NCI-H69 (cell line): ENCODE results near the gene PLA1A.

Experiments used
- DNase-seq: peaks from one replicate; lab custom pipeline; 2025; lab: John Stamatoyannopoulos, UW

Gene PLA1A

DNA sequence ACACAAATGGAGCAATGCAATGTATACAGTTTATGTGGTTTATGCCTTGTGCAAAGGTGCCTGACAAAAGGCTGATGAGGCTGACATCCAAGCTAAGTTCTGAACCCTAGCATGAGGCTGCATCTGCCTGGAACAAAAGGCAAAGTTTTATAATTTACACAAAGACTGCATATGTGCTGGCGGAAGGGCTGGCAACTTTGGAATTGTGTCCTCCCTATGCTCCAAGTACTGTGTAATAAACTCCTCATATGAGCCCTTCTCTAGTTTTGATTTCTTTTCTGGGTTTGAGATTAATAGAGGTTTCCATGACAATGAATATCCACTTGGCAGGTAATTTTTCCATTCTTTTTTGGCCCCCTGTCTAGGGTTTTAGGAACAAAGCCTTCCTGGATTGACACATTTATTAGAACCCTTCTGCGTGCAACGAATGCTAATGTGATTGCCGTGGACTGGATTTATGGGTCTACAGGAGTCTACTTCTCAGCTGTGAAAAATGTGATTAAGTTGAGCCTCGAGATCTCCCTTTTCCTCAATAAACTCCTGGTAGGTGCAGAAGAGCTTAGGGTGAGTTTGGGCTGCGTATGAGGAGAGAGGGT, 10.8 kb downstream of the PLA1A start:
- DNase-seq: no peak

DNA sequence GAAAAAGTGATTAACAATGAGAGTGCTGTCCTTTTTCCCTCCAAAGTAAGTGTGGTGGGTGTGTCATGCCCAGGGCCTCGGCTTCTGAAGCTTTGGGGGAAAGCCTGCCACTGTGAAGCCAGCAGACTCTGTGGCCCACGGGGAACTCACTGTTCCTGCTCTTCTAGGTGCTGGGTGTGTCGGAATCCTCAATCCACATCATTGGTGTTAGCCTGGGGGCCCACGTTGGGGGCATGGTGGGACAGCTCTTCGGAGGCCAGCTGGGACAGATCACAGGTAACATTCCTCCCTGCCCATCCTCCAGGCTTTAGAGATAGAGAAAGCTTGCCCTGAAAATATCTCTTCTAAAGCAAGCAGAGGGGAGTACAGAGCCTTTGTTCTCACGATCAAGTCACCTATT, 11.6 kb downstream of the PLA1A start:
- DNase-seq: no peak

DNA sequence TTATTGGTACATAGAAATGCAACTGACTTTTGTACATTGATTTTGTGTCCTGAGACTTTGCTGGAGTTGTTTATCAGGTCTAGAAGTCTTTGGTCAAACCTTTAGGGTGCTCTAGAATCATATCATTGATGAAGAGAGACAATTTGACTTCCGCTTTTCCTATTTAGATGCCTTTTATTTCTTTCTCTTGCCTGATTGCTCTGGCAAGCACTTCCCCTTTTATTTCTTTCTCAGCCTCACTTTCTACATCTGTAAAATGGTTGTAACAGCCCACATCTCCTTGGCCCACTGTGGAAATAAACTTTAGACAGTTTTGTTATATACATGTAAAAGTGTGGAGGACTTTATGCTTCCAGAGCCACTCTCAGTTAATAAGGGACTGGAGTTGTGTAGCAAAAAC, 14.0 kb downstream of the PLA1A start:
- DNase-seq: no peak

DNA sequence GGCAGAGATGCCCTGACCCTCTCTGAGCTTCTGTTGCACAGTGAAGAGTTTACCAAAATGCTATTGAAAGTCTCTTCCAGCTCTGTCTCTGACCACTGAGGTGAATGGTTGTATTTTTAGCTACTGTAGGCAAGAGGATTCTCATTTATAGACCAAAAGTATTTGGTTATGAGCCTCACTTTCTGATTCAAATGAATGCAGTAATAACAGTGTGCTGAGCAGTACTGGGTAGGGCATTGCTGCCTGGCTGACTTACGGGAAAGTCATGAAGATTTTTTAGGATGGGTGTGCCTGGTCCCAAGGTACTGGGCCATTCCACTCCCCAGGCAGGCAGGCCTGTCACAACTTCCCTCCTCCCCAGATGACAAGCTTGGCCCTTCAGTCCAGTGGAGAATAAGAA, 15.5 kb downstream of the PLA1A start:
- DNase-seq: no peak

DNA sequence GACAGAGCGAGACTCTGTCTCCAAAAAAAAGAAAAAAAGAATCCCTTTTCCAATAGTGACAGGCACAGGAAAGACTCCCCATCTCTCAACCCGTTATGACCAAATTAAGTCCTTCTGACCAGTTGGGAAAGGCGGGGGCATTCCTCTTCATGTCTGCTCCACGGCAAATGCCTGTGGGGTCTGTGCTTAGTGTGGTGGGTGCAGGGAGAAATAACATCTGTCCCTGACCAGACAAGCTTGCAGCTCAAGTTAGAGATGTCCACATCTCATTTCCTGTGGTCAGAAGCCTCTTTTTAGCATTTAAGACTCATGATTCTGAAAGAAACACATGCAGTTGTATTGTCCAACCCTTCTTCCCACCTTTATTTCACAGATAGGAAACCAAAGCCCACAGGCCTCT, 16.2 kb downstream of the PLA1A start:
- no peak for DNase-seq

DNA sequence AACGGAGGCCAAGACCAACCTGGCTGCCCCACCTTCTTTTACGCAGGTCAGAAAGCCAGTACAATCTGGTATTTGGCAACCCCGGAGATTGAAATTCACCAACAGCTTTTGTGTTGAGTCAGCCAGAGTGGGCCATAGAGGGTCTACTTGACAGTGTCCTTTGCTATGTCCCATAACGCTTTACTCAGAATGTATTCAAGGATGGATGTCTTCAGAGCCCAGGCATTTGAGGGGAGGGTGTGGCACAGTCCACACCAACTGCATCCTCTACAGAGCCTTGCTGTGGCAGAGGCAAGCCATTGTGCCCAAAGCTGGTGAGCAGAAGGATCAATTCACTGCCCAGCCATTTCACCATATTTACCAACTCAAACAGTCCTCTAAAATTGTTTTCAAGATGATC, 18.4 kb downstream of the PLA1A start:
- DNase-seq: no peak

DNA sequence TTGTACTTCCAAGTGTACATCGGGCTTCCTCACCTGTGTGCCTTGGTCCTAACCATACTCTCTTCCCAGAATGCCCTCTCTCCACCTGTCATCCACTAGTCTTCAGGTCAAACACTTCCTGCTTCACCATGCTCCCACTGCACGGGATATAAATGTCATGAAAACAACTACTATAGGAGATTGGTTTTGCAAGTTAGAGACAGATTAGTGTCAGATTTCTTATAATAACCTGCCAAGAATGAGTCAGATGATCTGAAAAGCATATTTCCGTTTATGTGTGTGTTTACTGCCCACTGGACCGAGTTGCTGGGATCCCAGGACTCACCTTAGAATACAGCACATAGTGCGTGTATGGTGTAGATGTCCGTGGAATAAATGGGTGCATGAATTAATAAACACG, 21.4 kb downstream of the PLA1A start:
- DNase-seq: no peak

DNA sequence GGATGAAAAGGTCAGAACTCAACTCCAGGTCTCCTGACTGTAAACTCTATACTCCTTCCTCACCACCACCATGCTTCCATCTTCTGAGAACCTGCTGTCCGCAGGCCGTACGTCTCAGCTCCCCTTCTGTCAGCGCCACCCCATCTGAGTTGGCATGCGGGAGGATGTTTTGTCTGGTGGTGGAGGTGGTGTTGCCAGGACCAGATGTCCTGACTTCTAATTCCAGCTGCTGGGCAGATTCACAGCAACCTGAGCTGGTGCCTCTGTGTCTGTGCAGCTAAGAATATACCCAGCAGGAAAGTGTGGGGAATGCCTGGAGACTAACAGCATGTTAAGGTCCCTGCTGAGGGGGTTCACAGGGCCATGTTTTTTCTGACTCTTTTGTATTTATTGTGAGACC, 23.2 kb downstream of the PLA1A start:
- DNase-seq: no peak

DNA sequence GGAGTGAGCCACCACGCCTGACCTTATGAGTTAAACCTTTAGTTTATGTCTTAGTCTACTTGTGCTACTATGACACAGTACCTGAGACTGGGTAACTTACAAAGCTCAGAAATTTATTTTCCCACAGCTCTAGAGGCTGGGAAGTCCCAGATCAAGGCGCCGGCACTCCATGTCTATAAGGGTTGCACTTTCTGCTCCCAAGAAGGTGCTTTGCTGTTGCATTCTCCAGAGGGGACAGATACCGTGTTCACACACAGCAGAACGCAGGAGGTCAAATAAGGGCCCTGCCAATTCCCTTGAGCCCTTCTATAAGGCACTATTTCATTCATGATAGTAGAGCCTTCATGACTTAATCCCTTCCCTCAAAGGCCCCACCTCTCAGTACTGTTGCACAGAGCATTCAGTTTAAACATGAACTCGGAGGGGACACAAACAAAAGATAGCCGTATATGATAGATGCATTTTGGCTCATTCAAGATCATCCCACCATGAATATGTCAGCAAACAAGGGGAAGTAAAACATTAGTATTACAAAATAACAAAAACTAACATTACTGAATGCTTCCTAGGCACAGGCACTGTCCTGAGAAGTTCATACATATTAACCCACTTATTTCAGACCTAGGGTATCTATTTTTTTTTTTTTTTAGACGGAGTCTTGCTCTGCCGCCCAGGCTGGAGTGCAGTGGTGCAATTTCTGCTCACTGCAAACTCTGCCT, 26.5 kb downstream of the PLA1A start:
- no peak for DNase-seq

DNA sequence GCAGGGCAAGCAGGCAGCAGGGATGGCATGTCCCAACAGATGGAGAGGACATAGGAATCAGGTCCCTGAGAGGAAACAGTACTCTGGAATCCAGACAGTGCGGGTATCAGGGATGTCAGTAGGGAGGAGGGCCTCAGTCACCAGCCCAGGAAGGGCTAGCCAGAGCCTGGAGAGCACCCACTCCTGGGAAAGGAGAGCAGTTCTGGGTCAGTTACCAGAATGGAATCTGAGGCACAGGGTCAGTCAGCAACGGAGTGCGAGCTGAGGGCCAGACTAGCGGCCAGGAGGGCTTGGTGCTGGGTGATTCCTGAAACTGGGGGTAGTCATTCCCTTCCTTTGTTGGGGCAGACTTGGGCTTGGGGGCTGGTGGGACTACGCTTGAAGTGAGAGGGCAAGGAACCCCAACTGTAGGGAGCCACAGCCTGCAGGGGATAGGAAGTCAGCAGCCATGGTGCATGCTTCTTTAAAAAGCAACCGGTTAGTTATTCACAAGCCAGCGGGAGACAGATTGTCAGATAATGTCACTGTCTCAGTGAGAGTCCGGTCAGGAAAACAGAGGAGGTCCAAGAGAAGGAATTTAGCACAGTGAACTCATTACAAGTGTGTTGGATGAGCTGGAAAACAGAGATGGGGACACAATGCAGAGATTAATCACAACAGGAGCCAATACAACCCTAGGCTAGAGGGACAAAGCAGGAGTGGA, 27.9 kb downstream of the PLA1A start:
- no peak for DNase-seq

DNA sequence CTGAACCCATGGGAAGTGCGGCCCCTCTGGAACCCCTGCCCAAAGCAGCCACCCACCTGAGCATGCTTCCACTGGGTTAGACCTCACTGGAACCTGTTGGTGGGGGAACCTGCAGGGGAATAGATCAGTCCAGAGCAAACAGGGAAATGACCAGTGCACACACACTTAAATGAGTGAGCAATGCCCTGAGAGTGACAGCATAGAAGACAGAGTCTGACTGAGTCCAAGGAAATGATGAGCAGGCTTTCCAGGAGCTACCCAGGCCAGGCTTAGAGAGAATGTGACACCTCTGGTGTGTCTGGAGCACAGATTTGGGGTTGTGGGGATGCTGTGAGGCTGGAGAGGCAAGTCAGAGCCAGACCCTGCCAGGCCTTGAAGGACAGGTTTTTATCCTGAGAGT, 28.5 kb downstream of the PLA1A start:
- no peak for DNase-seq

DNA sequence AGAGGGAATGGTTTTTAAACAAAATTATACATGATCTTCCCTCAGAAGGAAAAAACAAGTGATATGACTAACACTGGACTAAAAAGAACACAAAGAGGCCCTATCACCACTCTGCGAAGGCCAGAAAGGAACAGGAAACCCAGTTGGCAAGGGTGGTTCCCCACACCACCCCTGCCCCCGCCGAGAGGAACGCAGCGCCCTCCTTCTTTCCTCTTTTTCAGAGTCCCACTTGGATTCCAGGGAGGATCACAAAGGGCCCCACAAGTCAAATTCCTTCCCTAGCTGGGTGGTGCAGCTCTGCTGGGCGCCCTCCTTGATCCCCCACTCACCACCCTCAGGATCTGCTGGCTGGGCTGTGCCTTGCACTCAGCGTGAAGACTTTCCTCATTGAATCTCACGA, 29.8 kb downstream of the PLA1A start:
- no peak for DNase-seq

DNA sequence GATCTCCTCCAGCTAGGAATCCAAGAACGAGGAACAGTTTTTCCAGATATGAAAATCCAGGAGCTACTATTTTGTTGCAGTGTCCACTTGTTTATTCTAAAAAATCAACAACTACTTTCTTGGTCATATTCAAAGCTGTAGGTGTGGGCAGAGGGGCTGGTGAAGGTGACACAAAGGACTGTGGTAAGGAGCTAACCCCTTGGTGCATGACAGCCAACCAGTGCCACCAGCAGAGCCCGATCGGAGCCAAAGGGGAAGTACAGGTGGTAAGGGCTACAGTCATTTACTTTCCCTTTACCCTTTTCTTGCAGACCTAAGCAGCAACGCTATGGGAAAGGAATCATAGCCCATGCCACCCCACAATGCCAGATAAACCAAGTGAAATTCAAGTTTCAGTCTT, 30.7 kb downstream of the PLA1A start:
- no peak for DNase-seq

DNA sequence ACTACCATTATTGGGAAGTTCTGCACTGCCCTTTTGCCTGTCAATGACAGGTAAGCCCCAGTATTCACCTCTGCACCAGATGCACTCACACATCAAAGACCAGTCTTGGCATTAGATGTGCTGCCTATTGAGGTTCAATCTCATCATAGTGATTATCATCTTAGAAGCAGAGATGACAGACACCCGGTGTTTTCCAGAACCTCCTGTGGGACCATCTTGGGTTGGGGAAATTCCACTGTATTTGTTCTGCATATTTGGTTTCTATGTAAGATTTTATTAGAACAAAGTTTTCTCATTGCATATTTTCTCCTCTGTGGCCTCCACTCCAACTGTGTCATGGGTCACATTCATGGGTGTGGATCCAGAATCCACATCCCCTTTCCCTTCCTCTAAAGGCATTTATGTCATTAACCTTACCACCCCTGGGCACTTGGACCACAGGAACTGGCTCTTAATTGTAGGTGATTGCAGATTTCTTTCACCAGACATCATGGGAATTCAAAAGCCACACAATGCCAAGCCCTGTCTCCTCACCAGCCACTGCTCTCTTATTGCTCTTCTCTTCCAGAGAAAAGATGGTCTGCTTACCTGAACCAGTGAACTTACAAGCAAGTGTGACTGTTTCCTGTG, 31.2 kb downstream of the PLA1A start:
- no peak for DNase-seq

DNA sequence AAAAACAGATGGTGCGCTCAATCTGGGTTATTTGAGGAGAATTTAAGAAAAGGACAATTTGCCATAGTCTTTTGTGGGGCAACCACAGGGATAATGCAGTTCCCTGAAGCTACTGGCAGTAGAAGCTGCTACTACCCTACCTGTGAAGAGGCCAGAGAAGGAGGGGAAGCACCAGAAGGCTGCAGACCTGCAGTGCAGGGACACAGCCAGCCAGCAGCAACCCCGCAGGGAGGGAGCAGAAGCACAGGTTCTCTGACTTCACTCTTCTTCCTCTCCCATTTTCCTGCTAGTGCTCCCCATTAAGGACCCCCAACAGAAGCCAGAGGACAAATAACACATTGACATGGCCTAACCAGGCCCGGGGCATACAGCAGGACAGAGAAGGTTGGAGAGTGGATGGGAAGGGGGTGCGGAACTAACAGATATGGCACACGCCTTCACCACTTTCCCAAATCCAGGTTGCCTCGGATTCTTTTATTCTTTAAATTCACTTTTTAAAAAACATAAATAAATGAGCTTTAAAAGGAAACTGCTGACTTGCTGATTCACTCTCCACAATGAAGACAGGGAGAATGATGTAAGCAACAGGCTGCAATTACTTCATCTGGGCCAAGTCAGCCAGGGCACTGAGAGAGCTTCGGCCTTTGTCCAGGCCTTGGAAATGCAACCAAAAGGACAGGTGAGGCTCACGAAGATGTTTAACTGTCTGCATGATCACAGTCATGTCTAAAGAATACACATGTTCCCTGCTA, 32.6 kb downstream of the PLA1A start:
- DNase-seq: no peak

DNA sequence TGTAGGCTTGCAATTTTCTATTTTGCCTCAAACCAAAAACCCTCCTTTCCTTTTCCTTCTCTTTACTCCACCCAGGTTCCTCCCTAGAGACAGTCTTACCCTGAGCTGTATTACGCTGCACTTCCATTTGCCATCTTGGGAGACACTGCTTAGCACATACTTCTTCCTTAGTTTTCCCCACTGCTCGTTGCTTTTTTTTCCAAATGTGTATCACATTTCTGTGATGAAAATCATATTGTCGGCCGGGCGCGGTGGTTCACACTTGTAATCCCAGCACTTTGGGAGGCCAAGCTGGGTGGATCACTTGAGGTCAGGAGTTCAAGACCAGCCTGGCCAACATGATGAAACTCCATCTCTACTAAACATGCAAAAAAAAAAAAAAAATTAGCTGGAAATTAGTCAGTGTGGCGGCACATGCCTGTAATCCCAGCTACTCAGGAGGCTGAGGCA, 33.2 kb downstream of the PLA1A start:
- DNase-seq: no peak

DNA sequence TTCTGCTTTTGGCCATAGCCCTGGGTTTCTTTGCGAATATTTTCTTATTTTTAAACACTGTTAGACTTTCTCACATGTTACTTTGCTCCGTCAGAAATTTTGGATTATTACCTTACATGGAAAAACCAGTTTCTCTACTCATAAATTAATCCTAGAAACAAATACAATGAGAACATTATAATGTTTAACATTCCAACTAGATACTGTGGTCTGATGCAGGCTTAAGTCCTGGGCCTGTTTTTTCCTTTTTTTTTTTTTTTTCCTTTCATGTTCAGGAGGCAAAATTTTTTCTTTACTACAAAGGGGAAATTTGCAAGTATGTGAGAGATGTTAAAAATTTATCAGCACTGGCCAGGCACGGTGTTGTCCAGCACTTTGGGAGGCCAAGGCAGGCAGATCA, 33.8 kb downstream of the PLA1A start:
- DNase-seq: no peak

DNA sequence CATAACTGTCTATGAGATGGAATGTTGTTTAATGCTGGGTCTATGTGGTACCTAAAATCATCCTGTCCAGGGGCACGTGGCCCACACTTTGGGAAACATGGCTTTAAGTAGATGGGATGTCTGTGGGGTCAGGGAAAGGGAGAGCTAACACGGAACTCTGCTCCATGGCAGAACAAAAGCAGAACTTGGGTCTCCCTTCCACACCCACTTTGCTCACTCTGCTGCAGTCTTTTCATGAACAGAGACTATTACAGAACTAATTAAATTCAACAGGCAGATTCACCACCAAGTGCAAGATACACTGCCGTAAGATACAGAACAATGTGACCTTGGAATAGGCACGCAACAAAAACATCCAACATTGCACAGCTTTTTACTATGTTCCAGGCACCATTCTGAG, 34.5 kb downstream of the PLA1A start:
- DNase-seq: no peak

DNA sequence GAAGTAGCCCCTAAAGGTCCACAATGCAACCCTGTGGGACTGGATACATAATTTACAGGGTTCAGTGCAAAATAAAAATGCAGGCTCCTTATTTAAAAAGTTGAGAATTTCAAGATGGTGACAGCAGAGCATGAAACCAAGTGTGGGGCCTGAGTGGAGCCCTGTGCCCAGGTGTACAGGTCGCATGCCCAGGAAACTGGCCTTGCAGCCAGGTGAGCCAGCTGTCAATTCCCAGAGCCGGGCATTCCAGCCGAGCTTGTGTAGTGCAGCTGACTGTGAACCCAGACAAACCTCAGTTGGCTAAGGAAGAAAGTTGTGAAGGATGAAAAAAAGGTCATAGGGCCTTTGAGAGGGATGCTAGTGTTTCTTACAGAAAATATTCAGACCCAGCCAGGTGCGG, 35.1 kb downstream of the PLA1A start:
- DNase-seq: no peak

DNA sequence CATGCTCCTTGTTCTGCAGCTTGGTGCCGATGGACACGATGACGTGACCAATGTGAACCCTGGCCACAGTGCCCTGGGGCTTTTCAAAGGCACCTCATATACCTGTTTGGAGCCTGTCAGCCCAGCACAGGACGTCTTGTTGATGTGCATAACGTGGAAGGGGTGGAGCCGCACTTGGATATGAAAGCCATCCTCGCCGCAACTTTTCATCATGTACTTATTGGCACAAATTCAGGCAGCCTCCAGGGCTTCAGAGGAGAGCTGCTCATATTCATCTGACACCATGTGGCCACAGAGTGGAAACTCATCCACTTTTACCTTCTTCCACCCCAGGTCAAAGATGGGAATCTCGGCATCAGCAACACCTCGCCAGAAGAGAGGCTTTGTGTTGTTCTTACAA, 38.0 kb downstream of the PLA1A start:
- no peak for DNase-seq

DNA sequence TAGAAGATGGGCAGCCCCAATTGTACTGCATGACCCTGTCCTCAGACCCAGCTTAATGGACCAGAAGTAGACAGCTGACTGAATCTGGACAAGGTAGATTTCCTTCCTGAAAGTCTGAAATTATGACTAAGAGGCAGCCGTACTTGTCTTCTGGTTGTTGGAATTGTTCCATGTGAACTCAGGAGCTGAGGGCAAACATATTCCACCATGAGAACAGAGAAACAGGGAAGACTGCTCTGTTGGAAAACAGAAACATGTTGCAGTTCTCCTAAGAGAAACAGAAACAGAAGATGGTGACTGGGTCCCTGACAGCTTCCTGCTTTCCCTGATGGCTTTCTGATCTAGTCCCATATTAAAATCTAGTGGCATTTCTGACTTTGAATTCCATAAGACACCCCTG, 38.6 kb downstream of the PLA1A start:
- no peak for DNase-seq

DNA sequence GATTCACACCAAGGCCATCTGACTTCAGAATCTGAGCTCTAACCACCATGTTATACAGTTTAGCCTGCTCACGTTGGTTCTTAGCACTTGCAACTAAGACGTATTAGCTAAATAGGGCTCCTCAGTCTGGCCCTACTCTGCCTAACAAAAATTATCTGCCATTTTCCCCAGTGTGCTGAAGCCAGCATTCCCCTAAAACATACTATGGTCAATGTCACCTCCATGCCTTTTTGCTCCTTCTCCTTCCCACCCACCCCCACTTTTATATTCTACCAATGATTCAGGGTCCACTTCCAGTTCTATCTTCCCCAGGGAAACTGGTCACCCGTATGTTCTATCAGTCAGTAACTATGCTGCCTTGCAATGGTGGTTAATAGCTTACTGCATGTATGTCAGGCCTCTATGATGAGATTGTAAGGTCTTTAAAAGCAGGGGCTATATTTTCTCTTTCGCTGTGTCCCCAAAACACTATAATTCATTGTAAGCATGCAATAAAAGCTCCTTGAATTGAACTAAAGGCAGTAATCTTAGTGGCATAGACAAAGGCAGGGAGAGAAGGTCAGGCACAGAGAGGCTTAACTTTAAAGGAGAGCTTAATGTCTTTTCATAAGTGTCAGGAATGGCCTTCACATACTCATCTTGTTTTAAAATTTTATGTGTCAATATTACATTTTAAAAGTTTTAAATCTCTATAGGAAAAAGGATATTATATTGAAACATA, 39.4 kb downstream of the PLA1A start:
- no peak for DNase-seq
